ENCODE data around the gene MYBPC2. TPM values are rescaled to one million over a fixed set of nuclear protein-coding genes. Genes with fewer than 3 reads are reported as not detected.
A peak's percentile ranks its signal among the peaks of the same experiment; 100 is the strongest.

MYBPC2 gene
- total RNA-seq, 1 donor from 2014 or later = 0.77 TPM

DNA sequence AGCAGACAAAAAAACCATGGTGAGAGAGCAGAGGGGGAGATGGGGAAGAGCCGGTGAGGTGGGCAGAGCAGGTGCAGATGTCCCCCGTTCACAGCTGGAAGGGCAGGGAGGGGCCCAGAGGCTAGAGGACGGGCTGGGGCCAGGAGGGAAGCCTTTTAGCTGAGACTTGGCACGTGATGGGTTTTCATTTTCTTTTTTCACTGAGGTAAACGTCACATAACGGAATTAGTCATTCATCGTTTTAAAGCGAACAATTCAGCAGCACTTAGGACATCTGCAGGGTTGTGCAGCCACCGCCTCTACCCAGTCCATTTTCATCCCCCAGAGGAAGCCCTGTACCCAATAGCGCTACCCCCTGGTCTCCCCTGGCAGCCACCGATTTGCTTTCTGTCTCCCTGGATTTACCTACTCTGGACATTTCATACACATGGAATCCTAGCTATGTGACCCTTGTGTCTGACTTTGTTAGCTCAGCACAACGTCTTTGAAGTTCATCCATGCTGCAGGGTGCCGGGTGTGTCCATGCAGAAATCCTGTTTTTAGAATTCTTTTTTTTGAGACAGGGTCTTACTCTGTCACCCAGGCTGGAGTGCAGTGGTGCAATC is 27.6 kb downstream of the MYBPC2 start:
- Histone ChIP-seq H3K27me3 (no peaks in the 10 kb centered on the region), H3F3A (ENCODE audit: low read depth) (peaks cover 3% of the 10 kb centered on the region), H3K4me2 (no peak overlapping the region), H3K9ac (no peak overlapping the region), H2AFZ (replicated peaks) (no peak overlapping the region), H3K27ac (no peak overlapping the region), H3K79me2 (ENCODE audit: low read depth) (no peaks in the 10 kb centered on the region), H3K36me3 (no peaks in the 10 kb centered on the region), H3K4me1 (no peaks in the 10 kb centered on the region), H3K4me3 (no peak overlapping the region), H4K20me1 (ENCODE audit: low read depth) (no peaks in the 10 kb centered on the region), H3K9me3 (ENCODE audit: low read depth) (no peaks in the 10 kb centered on the region)
- DNase-seq (ENCODE audit: low spot score) = no peak
- no peak overlapping the region for H3K27ac Mint-ChIP-seq
- peaks cover 8% of the 10 kb centered on the region for H3K27me3 Mint-ChIP-seq (ENCODE audit: insufficient read depth, low read depth)
- TF ChIP-seq, protein P1, sequence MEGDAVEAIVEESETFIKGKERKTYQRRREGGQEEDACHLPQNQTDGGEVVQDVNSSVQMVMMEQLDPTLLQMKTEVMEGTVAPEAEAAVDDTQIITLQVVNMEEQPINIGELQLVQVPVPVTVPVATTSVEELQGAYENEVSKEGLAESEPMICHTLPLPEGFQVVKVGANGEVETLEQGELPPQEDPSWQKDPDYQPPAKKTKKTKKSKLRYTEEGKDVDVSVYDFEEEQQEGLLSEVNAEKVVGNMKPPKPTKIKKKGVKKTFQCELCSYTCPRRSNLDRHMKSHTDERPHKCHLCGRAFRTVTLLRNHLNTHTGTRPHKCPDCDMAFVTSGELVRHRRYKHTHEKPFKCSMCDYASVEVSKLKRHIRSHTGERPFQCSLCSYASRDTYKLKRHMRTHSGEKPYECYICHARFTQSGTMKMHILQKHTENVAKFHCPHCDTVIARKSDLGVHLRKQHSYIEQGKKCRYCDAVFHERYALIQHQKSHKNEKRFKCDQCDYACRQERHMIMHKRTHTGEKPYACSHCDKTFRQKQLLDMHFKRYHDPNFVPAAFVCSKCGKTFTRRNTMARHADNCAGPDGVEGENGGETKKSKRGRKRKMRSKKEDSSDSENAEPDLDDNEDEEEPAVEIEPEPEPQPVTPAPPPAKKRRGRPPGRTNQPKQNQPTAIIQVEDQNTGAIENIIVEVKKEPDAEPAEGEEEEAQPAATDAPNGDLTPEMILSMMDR (IDR thresholded peaks at IDR 0.05) = no peak
- TF ChIP-seq EZH2 (IDR thresholded peaks at IDR 0.05) (no peak), EZH2phosphoT487 (IDR thresholded peaks at IDR 0.05) (no peak)
- peak overlapping the region; percentile 63 for H3K4me3 Mint-ChIP-seq
- H3K4me1 Mint-ChIP-seq = peaks cover 12% of the 10 kb centered on the region
- H3K9me3 Mint-ChIP-seq = peaks cover 7% of the 10 kb centered on the region
- H3K36me3 Mint-ChIP-seq = no peaks in the 10 kb centered on the region

DNA sequence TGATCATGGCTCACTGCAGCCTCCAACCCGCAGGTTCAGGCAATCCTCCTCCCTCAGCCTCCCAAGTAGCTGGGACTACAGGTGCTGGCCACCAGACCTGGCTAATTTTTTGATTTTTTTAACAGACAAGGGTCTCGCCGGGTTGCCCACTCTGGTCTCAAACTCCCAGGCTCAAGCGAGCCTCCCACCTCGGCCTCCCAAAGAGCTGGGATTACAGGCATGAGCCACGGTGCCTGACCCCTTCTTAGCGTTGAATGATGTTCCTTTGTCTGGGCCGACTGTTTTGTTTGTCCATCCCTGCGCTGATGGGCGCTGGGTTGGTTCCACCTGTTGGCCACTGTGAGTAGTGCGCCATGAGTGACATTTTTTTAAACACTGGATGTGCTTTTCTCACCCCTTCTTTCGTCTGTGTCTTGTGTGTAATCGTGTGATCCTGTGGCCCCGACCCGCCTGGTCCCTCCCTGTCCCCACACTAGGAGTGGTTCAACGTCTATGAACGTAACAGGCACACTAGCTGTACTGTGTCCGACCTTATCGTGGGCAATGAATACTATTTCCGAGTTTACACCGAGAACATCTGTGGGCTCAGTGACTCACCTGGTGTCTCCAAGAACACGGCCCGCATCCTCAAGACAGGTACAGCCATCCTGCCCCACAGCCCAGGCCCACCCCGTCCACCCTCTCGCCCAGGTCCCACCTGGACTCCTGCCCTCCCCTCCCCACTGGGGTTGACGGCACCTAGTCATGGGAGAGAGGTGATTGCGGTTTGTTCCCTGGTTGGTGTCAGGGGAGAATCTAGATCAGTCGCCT is 28.6 kb downstream of the MYBPC2 start:
- no peak overlapping the region for H3K4me3 ChIP-seq
- H3K9me3 Mint-ChIP-seq = peaks cover 2% of the 10 kb centered on the region
- no peak overlapping the region for H3K27ac ChIP-seq
- peak overlapping the region; percentile 89 for H2AFZ ChIP-seq (replicated peaks)
- no peak for TF ChIP-seq EZH2phosphoT487 (IDR thresholded peaks at IDR 0.05)
- TF ChIP-seq, protein P1 (IDR thresholded peaks at IDR 0.05) = peak; percentile 82
- peaks cover 6% of the 10 kb centered on the region for H3K27me3 Mint-ChIP-seq (ENCODE audit: insufficient read depth, low read depth)
- DNase-seq (ENCODE audit: low spot score) = peak; percentile 87
- H3K4me3 Mint-ChIP-seq = peak overlapping the region; percentile 6
- H3K79me2 ChIP-seq (ENCODE audit: low read depth) = no peaks in the 10 kb centered on the region
- H3K9me3 ChIP-seq (ENCODE audit: low read depth) = no peaks in the 10 kb centered on the region
- no peaks in the 10 kb centered on the region for H3K36me3 ChIP-seq
- H3K9ac ChIP-seq = no peak overlapping the region
- no peaks in the 10 kb centered on the region for H3K27me3 ChIP-seq
- peaks cover 8% of the 10 kb centered on the region for H3K4me1 ChIP-seq
- H4K20me1 ChIP-seq (ENCODE audit: low read depth) = no peaks in the 10 kb centered on the region
- H3K4me2 ChIP-seq = no peak overlapping the region
- no peaks in the 10 kb centered on the region for H3K36me3 Mint-ChIP-seq
- H3K4me1 Mint-ChIP-seq = peaks cover 19% of the 10 kb centered on the region
- peaks cover 9% of the 10 kb centered on the region for H3F3A ChIP-seq (ENCODE audit: low read depth)
- peak overlapping the region; percentile 72 for H3K27ac Mint-ChIP-seq

DNA sequence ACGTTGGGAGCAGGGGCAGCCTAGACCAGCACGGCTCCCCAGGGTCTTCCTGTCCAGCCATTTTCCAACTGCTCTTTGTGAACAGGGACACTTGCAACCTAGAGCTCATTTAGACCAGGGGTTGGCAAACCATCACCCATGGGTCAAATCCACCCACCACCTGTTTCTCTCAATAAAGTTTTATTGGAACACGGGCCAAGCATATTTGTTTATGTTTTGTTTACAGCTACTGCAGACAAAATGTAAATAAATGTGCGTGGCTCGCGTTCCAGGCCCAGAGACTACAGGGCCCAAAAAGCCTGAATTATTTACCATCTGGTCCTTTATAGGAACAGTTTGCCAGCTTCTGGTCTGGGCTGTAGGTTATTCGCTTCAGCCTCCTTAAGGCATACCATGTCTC is 30.3 kb downstream of the MYBPC2 start:
- H3F3A ChIP-seq (ENCODE audit: low read depth) = peaks cover 10% of the 10 kb centered on the region
- no peaks in the 10 kb centered on the region for H3K27me3 ChIP-seq
- H3K4me2 ChIP-seq = no peak overlapping the region
- no peaks in the 10 kb centered on the region for H4K20me1 ChIP-seq (ENCODE audit: low read depth)
- H3K9me3 ChIP-seq (ENCODE audit: low read depth) = no peaks in the 10 kb centered on the region
- H3K36me3 ChIP-seq = no peaks in the 10 kb centered on the region
- no peak for DNase-seq (ENCODE audit: low spot score)
- H3K27ac ChIP-seq = no peak overlapping the region
- H3K9ac ChIP-seq = no peak overlapping the region
- H3K4me1 Mint-ChIP-seq = peaks cover 27% of the 10 kb centered on the region
- H3K9me3 Mint-ChIP-seq = no peaks in the 10 kb centered on the region
- no peaks in the 10 kb centered on the region for H3K79me2 ChIP-seq (ENCODE audit: low read depth)
- peaks cover 10% of the 10 kb centered on the region for H3K4me1 ChIP-seq
- no peak overlapping the region for H2AFZ ChIP-seq (replicated peaks)
- TF ChIP-seq EZH2 (IDR thresholded peaks at IDR 0.05) = no peak
- TF ChIP-seq EZH2phosphoT487 (IDR thresholded peaks at IDR 0.05) = no peak
- TF ChIP-seq, protein P1 (IDR thresholded peaks at IDR 0.05) = no peak
- H3K27me3 Mint-ChIP-seq (ENCODE audit: insufficient read depth, low read depth) = peaks cover 6% of the 10 kb centered on the region
- no peak overlapping the region for H3K4me3 ChIP-seq
- no peaks in the 10 kb centered on the region for H3K36me3 Mint-ChIP-seq
- no peak overlapping the region for H3K4me3 Mint-ChIP-seq
- no peak overlapping the region for H3K27ac Mint-ChIP-seq

Data from neural progenitor cell (in vitro differentiated cells).